ENCODE data around the gene SCML1.

Gene SCML1

DNA sequence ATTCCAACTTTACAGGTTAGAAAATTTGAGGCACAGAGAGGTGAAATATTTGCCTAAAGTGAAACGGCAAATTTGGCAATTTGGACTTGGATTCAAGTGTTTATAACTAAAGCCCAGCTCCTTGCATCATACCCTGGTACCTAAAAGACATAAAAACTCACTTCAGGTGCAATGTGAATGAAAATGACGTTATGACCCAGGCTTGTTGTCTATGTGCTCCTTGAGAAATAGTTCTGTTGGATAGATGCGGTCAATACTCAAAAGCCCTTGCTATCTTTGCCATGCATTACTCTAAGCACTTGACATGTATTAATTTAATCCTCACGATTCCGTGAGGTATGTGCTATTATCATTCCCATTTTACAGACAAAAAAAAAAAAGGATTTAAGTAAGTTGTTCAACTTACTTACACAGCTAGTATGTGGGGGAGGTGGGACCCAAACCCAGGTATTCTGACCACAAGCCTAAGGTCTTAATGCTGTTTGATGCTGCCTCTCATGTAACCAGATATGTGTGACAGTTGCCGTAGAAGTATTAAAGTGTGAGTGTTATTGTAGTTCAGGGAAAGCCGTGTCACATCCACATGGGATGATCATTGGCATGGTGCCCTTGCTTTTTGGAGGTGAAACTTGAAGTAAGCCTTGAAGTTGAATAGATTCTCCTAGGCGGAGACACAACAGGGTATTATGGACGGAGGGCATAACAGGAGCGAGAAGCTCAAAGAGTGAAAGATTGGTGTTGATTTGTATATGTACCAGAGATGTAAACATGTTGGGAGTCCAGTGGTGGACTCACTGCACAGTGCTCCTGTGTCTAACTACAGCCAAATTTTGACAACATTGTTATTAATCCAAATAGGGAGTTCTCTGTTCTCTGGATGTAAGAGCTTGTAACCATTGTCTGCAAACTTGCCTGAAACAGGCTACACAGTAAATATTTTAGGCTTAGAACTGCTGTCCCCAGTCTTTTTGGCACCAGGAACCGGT lies 3.1 kb downstream of the SCML1 start:
- DNase-seq, result peak; percentile 23

GRCh38 chrX:17741123-17741511 lies 3.8 kb downstream of the SCML1 start:
- peak; percentile 47 for DNase-seq

DNA sequence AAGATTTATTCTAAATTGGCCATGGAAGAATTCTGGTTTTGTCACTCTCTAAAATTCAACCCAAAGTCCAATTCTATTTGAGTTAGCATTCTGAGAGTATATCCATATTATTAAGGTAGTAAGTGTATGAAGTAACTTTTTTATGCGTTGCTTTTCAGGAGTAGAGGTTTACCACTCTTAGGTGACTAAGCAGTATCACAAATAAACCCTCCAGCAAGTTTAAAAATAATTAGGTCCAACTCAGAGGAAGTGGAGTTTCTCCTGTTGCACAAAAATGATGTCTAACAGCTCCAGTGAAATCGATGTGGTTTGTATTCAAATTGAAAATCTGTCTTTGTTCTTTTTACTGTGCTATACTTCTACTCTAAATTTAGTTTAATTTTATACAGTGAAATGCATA lies 6.6 kb downstream of the SCML1 start:
- DNase-seq, result no peak

DNA sequence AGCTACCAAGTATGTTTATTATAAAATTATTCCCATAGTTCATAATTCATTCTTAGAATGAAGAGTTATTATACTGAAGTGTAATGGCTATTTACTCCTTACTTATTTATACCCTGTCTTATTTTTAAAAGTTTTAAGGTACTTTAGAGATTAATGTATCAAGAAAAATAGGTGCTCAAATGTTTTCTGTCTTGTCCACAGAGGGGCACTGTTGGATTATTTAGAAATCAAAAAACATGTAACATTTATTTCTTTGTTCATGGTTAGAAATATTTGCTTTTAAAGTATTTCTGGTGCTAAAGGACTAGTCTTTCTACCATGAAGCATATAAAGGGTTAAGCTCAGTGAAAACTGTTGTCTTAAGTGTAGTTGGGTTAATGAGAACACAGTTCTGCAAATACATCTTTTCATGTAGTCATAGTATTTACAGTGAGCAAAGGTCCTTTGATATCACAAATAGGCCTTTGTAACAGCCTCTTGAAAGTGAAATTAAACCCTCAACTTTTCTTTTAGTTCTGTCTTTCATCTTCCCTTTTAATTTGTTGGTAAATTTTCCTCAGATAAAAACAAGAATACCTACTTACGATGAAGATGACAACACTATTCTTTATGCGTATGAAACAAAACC lies 7.7 kb downstream of the SCML1 start:
- peak; percentile 3 for DNase-seq

GRCh38 chrX:17747692-17748091 lies 10.4 kb downstream of the SCML1 start:
- DNase-seq, result no peak

- DNase-seq, result no peak
Observed at GRCh38 chrX:17748684-17749083, 11.4 kb downstream of the SCML1 start.

- DNase-seq, result no peak
Observed at GRCh38 chrX:17750436-17750835, 13.1 kb downstream of the SCML1 start.

DNA sequence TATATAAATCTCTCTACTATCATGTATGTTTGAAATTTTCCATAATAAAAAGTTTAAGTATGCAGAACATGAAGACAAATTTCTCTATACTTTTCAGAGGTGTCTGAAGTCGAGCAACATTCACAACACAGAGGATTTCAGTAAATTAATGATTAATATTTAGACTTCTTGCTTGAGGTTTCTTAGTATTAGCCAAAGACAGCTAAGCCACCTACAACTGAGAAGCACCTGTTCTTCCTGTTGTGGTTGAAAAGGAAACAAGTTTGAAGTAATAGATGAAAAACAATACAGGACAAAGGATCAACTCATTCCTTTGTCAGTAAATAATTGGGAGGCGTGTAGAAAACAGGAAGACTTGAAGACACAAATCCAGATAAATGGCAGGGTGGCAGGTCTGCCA lies 21.1 kb downstream of the SCML1 start:
- DNase-seq, result no peak

DNA sequence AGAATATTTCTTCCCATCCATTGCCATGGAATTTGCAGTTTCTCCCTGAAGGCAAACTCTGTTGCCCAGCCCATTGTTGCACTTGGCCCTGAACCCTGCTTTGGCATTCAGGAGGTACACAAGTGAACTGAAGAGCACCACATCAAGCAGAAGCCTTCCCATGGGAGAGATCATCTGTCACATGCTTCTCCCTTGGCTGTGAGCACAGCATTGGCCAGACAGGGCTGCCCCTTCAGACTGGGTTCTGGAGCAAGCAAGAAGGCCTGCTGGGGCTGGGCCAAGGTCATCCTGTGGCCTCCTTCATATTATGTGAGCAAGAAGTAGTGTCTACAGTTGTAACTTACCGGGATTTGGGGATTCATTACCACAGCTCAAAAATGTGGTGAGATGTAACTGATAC lies 22.7 kb downstream of the SCML1 start:
- DNase-seq, result no peak

GRCh38 chrX:17767734-17768133 lies 30.4 kb downstream of the SCML1 start:
- no peak for DNase-seq

GRCh38 chrX:17768997-17769396 lies 31.7 kb downstream of the SCML1 start:
- DNase-seq, result no peak

DNA sequence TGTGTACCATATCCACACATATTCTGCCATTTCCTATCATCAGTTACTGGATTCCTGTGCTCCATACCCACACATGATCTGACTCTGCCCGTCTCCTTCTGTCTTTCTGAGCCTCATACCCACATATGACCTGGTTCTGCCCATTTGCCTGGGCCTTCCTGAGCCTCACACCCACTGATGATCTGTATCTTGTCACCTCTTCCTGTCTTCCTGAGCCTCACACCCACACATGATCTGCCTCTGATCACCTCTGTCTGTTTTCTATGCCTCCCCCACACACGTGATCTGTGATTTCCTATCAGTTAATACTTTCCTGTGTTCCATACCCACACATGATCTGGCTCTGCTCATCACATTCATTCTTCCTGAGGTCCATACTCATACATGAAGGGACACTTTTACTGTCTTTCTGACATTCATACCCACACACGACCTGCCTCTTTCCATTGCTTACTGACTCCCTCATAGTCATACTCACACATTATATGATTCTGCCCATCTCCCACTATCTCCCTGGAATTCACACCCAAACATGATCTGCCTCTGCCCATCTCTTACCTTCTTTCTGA lies 32.5 kb downstream of the SCML1 start:
- no peak for DNase-seq

DNA sequence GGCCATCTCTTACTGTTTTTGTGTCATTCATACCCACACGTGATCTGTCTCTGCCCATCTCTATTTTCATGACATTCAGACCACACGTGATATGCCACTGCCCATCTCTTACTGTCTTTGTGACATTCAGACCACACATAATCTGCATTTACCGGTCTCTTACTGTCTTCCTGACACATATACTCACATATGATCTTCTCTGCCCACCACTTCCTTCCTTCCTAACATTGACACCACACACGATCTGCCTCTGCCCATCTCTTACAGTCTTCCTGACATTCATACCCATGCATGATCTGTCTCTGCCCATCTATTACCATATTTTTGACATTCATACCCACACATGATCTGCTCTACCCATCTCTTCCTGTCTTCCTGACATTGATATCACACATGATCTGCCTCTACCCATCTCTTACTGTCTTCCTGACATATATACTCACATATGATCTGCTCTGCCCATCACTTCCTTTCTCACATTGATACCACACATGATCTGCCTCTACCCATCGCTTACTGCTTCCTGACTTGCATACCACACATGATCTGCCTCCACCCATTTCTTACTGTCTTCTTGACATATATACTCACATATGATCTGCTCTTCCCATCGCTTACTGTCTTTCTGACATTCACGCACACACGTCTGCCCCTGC lies 36.1 kb downstream of the SCML1 start:
- DNase-seq, result no peak

DNA sequence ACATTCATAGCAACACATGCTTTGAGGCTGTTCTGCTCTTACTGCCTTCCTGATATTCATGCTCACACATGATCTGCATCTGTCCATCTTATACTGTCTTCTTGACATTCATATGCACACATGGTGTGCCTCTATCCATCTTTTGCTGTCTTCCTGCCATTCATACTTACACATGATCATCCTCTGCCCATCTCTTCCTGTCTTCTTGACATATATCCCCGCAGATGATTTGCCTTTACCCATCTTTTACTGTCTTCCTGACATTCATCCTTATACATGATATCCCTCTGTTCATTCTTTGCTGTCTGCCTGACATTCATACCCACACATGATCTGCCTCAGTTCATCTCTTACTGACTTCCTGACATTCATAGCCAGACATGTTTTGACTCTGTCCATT lies 36.8 kb downstream of the SCML1 start:
- no peak for DNase-seq

GRCh38 chrX:17778997-17779396 lies 41.7 kb downstream of the SCML1 start:
- DNase-seq, result no peak

DNA sequence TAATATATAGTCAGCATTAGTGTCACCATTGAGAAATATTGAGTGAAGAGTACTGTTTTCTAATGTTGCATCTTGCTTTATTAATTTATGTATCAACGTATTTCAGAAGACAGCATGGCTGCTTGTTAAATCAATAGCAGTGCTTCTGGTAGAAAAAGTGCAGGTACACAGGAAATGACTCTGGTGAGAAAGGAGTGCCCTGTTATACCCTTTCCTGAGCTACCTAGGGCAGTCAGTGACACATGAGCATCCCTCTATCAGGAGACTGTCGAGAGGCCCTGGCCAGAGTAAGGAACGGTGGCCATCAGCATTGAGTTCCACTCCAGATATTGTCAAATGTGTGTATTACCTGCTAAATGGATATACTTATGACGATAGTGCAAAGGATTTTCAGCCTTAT lies 42.1 kb downstream of the SCML1 start:
- no peak for DNase-seq

DNA sequence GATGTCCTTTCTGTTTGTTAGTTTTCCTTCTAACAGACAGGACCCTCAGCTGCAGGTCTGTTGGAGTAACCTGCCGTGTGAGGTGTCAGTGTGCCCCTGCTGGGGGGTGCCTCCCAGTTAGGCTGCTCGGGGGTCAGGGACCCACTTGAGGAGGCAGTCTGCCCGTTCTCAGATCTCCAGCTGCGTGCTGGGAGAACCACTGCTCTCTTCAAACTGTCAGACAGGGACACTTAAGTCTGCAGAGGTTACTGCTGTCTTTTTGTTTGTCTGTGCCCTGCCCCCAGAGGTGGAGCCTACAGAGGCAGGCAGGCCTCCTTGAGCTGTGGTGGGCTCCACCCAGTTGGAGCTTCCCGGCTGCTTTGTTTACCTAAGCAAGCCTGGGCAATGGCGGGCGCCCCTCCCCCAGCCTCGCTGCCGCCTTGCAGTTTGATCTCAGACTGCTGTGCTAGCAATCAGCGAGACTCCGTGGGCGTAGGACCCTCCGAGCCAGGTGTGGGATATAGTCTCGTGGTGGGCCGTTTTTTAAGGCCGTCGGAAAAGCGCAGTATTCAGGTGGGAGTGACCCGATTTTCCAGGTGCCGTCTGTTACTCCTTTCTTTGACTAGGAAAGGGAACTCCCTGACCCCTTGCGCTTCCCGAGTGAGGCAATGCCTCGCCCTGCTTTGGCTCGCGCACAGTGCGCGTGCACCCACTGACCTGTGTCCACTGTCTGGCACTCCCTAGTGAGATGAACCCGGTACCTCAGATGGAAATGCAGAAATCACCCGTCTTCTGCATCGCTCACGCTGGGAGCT lies 49.5 kb downstream of the SCML1 start:
- peak; percentile 25 for DNase-seq

- DNase-seq, result no peak
Observed at GRCh38 chrX:17787557-17787956, 50.3 kb downstream of the SCML1 start.

GRCh38 chrX:17788439-17788838 lies 51.1 kb downstream of the SCML1 start:
- DNase-seq, result peak; percentile 43

- DNase-seq, result no peak
Observed at GRCh38 chrX:17788956-17789562, 51.8 kb downstream of the SCML1 start.

DNA sequence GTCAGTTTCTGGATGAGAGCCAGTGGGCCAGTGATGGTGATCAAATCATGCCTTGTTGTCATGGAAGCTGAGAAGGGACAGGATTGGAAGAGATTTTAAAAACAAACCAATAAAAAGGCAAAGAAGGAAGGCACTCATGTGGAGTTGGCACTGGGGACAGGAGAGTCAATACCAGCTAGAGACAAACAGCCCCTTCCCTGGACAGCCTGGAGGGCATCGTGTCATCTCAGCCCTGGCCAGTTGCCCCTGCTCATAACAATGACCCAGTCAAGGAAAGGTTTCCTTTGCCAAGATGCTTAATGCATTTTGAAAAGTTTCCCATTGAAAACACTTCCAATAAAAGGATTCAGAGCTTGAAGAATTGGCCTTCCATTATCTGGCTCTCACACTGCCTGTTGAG lies 55.5 kb downstream of the SCML1 start:
- no peak for DNase-seq

DNA sequence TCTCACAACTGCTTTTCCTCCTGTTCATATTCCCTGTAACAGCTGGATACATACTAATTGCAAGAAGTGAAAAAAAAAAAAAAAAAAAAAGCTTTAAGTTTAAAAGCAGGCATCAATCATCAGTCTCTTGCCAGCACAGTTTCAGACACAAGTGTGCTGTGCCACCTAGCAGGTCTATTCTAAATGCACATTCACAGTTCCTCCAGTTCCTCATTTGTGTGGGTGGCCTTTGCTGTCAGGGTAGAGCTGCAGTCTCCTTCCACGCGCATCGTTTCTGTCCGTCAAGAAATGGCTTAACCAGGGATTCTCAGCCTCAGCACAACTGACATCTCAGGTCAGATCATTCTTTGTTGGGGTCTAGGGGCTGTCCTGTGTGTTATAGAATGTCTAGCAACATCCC lies 61.6 kb downstream of the SCML1 start:
- DNase-seq, result no peak
